ENCODE data around the gene PDCD10.

- TF ChIP-seq POLR2A (IDR thresholded peaks at IDR 0.05) (no peak), CTCF (IDR thresholded peaks at IDR 0.05) (no peak), EP300 (IDR thresholded peaks at IDR 0.05) (no peak)
Observed at GRCh38 chr3:167657684-167658225, 76.9 kb downstream of the PDCD10 start.
